Mucosa of stomach (tissue), 1 donor: ENCODE data around the gene LSS.

ENCODE experiments used
- H3K27me3 ChIP-seq: one replicate; pipeline ENCODE4 v1.7.0; 2013; ENCODE audit warnings: mild to moderate bottlenecking, low read length; ENCODE audit not compliant: control insufficient read depth, insufficient read depth
- H3K36me3 ChIP-seq: one replicate; pipeline ENCODE4 v1.7.0; 2013; ENCODE audit warnings: low read length; ENCODE audit not compliant: control insufficient read depth, insufficient read depth
- H3K4me1 ChIP-seq: one replicate; pipeline ENCODE4 v1.7.0; 2013; ENCODE audit warnings: mild to moderate bottlenecking, low read length; ENCODE audit not compliant: control insufficient read depth, insufficient read depth
- H3K4me3 ChIP-seq: one replicate; pipeline ENCODE4 v1.7.0; 2013; ENCODE audit warnings: low read length
- H3K9ac ChIP-seq: one replicate; pipeline ENCODE4 v1.7.0; 2013; ENCODE audit warnings: mild to moderate bottlenecking, low read length, moderate library complexity
- H3K9me3 ChIP-seq: one replicate; pipeline ENCODE4 v1.7.0; 2013; ENCODE audit warnings: mild to moderate bottlenecking, low read length, moderate library complexity; ENCODE audit not compliant: control insufficient read depth
- donor health status: Pancreatic carcinoma.

LSS gene

GRCh38 chr21:46223217-46223616, 5.4 kb downstream of the LSS start:
- Histone ChIP-seq H3K4me3 (no peak overlapping the region), H3K36me3 (peaks cover 10% of the 10 kb centered on the region), H3K9ac (no peak overlapping the region), H3K4me1 (peaks cover 16% of the 10 kb centered on the region), H3K9me3 (no peaks in the 10 kb centered on the region), H3K27me3 (no peaks in the 10 kb centered on the region)

- no peaks in the 10 kb centered on the region for H3K27me3 ChIP-seq
- no peak overlapping the region for H3K9ac ChIP-seq
- peaks cover 16% of the 10 kb centered on the region for H3K4me1 ChIP-seq
- H3K4me3 ChIP-seq: no peak overlapping the region
- H3K9me3 ChIP-seq: no peaks in the 10 kb centered on the region
- peaks cover 10% of the 10 kb centered on the region for H3K36me3 ChIP-seq
Measured at GRCh38 chr21:46222436-46223116, 6.0 kb downstream of the LSS start.

- H3K36me3 ChIP-seq: peaks cover 10% of the 10 kb centered on the region
Measured at GRCh38 chr21:46221664-46222435, 6.7 kb downstream of the LSS start.

DNA sequence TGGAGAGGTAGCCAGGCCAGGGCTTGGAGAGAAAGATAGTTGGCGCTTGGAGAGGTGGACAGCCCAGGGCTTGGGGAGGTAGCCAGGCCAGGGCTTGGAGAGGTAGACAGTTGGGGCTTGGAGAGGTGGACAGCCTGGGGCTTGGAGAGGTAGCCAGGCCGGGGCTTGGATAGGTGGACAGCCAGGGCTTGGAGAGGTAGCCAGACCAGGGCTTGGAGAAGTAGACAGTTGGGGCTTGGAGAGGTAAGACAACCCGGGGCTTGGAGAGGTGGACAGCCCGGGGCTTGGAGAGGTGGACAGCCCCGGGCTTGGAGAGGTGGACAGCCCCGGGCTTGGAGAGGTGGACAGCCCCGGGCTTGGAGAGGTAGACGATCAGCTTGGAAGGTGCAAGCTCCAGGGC, 7.7 kb downstream of the LSS start:
- Histone ChIP-seq H3K27me3 (no peaks in the 10 kb centered on the region), H3K9me3 (no peaks in the 10 kb centered on the region), H3K36me3 (peaks cover 10% of the 10 kb centered on the region), H3K4me1 (no peaks in the 10 kb centered on the region), H3K9ac (no peak overlapping the region), H3K4me3 (no peak overlapping the region)

More at GRCh38 chr21:46221664-46222435, 6.7 kb downstream of the LSS start:
- H3K9me3 ChIP-seq: no peaks in the 10 kb centered on the region
- H3K4me1 ChIP-seq: peaks cover 10% of the 10 kb centered on the region
- no peaks in the 10 kb centered on the region for H3K27me3 ChIP-seq
- H3K4me3 ChIP-seq: no peak overlapping the region
- H3K9ac ChIP-seq: no peak overlapping the region

DNA sequence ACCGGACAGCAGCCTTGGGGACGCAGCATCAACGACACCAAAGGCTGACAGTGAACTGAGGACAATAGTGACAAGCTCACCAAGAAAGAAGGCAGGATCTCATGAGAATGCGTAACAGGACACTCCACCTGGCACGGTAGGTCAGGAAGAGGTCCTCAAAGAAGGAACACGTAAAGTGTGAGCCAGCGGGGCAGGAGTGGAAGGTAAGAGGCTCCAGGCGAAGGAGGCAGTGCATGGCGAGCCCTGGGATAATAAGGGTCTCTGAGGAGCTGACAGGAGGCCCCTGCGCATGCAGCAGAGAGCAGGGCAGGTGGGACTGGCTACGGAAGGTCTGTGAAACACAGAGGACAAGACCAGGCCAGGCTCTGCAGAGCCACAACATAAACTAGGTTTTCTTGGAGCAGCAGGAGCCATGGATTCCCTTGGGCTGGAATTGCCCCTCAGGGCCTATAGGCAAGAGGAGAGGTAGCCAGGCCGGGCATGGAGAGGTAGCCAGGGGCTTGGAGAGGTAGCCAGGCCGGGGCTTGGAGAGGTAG, 8.2 kb downstream of the LSS start:
- no peaks in the 10 kb centered on the region for H3K4me1 ChIP-seq
- no peak overlapping the region for H3K4me3 ChIP-seq
- H3K9me3 ChIP-seq: no peaks in the 10 kb centered on the region
- no peak overlapping the region for H3K9ac ChIP-seq
- H3K36me3 ChIP-seq: peaks cover 10% of the 10 kb centered on the region
- no peaks in the 10 kb centered on the region for H3K27me3 ChIP-seq

- no peak overlapping the region for H3K4me3 ChIP-seq
- no peaks in the 10 kb centered on the region for H3K27me3 ChIP-seq
- H3K9me3 ChIP-seq: no peaks in the 10 kb centered on the region
- H3K36me3 ChIP-seq: peaks cover 10% of the 10 kb centered on the region
- no peaks in the 10 kb centered on the region for H3K4me1 ChIP-seq
- H3K9ac ChIP-seq: no peak overlapping the region
Measured at GRCh38 chr21:46219591-46220239, 8.9 kb downstream of the LSS start.

GRCh38 chr21:46218906-46219590, 9.5 kb downstream of the LSS start:
- Histone ChIP-seq H3K4me3 (no peak overlapping the region), H3K9ac (no peak overlapping the region), H3K36me3 (peaks cover 10% of the 10 kb centered on the region), H3K27me3 (no peaks in the 10 kb centered on the region), H3K4me1 (no peaks in the 10 kb centered on the region), H3K9me3 (no peaks in the 10 kb centered on the region)

GRCh38 chr21:46217511-46218196, 10.9 kb downstream of the LSS start:
- H3K9ac ChIP-seq: no peak overlapping the region
- H3K36me3 ChIP-seq: peaks cover 20% of the 10 kb centered on the region
- no peaks in the 10 kb centered on the region for H3K4me1 ChIP-seq
- H3K9me3 ChIP-seq: no peaks in the 10 kb centered on the region
- no peak overlapping the region for H3K4me3 ChIP-seq
- H3K27me3 ChIP-seq: no peaks in the 10 kb centered on the region

DNA sequence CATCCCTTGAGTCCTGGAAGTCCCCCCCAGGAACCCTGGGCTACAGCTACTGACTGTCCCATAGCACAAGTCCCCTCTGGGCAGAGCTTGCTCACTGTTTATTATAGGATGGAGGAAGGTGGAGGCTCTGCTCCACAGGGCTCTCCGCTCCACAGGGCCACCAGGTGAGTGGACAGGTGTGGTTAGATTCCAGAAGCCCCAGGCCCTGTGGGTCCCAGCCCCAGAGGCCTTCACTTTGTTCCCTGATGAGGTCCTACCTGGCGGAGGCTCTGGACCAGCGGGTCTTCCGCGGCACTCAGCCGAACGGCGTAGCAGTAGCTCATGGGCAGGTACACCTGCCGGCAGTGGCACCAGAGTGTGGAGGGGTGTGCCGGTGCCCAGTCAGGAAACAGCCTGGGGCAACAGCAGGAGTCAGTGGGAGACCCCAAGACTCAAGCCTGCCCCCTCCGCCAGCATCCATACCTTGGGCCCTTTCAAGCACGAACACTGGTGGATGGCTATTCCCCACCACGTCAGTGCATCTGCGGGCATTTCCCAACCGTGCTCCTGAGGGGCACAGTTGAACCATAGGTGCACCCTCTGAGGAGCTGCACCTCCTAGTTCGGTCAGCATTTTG, 12.3 kb downstream of the LSS start:
- Histone ChIP-seq H3K4me3 (no peak overlapping the region), H3K4me1 (no peaks in the 10 kb centered on the region), H3K9me3 (no peaks in the 10 kb centered on the region), H3K9ac (no peak overlapping the region), H3K36me3 (peaks cover 16% of the 10 kb centered on the region), H3K27me3 (no peaks in the 10 kb centered on the region)

GRCh38 chr21:46215436-46216131, 13.0 kb downstream of the LSS start:
- H3K9me3 ChIP-seq: no peaks in the 10 kb centered on the region
- H3K4me3 ChIP-seq: no peak overlapping the region
- H3K9ac ChIP-seq: no peak overlapping the region
- peaks cover 16% of the 10 kb centered on the region for H3K36me3 ChIP-seq
- H3K4me1 ChIP-seq: no peaks in the 10 kb centered on the region
- H3K27me3 ChIP-seq: no peaks in the 10 kb centered on the region
